CD4-positive, alpha-beta T cell treated with Interleukin-17A for 4 hours (primary cell): ENCODE results near the gene RUFY4.

Experiments used
- DNase-seq: peaks from one replicate; pipeline ENCODE4 v3.0.0-alpha.2; 2020; ENCODE audit warnings: mixed read lengths

Gene RUFY4

DNA sequence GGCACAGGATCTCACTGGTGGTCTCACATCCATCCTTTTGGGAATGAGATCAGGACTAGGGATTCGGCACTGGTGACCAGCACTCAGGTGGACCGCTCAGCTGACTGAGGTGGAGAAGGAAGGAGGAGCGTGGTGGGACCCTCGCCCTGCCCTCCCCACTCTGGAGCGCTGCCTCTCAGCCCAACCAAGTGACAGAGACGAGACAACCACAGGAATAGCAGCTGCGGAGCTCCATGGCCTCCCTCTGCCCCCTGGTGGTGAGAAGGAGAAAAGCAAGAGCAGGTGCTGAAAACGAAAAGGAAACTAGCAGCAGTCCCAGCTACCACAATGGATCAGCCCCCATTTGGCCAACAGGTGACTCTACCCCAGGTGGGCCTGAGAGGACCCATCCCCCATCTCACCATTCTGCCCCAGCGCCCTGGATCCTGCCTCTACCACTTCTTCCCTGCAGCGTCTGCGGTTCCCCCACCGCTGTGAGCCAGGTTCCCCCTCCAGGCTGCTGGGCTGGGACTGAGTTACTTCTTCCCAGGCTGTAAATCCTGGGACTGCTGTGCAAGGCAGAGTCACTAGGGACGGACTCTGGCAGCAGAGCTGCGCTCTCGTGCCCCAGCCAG is at the start of gene RUFY4:
RUFY4 (plus strand) TSS at position 533 of the 614 bp plus-strand sequence. CDS start 1,353 bp downstream, outside the sequence.
- peak; percentile 69 for DNase-seq

DNA sequence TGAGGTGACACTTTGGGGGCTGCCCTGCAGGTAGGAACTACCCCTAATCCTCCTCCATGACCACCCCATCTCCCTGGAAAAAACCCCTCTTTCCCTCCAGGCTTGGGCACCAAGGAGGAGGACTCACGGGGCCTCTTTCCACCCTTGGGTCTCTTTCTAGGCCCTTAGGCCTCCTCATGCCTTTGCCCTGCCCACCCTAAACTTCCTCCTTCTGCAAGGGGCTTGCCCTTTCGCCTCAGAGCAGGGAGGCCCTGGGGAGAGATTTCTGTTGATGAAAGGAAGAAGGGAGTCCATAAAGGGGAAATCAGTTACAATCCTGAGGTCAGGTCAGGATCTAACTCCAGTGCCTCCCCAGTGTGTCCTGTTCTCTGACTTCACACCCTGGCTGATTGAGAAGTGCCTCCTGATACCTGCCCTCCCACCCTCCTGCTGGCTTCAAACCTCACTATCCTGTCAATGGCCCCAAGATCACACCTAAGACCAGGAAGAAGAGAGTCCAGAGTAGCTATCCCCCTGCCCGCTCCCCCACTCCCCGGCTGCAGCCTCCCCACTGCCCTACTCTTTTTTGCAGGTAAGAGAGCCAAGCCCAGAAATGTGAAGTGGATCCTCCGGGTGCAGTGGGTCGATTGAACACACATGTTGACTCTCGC is 49.5 kb upstream of the RUFY4 start:
- no peak for DNase-seq

DNA sequence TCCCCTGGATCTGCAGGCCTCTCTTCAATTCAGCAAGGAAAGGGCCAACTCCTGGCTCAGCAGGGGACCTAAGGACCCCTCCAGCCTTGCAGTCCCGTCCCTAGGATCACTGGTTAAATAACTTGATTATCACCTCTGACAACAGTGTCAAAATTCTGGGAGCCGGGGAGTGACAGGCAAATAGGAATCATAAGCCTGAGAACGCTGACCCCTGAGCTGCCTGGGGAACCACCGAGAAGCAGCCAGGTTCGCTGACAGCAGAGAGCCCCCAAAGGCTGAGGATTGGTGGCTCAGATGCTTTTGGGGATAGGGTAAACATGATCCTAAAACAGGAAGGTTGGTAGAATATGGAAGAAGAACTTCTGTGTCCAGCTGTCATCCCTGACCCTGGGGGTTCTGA is 48.8 kb upstream of the RUFY4 start:
- no peak for DNase-seq

DNA sequence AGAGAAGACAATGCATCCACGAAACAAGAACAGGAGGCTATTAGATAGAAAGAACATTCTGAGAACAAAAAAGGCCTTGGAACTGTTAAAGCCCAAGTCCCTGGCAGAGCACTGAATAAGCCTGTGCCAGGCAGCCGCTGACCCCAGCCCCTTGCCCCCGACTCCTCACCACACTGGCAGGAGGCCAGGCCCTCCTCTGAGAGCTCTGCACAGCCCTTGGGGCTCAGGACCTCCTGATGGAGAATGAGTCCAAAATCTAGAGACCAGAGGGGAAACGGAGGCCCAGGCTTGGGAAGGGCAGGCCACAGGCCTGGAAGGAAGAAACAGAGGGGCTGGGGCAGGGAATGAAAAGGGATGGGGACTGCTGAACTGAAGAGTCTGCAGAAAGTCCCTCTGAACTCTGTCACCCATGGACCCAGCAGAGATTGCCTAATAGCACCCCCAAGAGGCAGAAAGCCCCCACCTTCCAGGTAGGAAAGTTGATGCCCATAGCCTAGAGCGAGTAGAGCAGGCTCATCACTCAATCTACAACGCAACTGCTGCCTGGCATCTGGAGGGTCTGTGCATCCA is 48.0 kb upstream of the RUFY4 start:
- DNase-seq = no peak

DNA sequence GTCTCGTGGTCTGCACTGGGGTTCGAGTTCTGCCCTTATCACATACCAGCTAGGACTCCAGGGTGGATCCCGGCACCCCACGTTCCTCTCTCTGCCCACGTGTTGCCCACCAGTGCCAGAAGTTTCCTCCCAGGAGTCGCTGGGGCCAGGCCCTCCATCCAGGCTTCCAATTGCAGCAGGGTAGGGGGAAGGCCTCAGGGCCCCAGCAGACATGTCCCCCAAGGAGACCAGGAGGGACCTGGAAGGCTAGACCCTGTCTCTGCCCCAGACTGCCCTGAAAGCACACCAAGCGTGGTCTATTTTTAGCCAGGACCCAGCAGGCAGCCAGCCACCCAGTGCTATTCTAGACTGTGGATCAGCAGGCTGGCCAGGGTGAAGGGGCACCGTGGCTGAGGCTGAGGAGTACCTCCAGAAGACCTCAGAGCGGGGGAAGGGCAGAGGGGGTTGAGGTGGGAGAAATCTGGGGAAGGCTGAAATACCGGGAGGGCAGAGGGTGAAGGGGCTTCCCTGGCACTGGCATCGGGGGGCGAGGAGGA is 47.4 kb upstream of the RUFY4 start:
- DNase-seq = no peak

DNA sequence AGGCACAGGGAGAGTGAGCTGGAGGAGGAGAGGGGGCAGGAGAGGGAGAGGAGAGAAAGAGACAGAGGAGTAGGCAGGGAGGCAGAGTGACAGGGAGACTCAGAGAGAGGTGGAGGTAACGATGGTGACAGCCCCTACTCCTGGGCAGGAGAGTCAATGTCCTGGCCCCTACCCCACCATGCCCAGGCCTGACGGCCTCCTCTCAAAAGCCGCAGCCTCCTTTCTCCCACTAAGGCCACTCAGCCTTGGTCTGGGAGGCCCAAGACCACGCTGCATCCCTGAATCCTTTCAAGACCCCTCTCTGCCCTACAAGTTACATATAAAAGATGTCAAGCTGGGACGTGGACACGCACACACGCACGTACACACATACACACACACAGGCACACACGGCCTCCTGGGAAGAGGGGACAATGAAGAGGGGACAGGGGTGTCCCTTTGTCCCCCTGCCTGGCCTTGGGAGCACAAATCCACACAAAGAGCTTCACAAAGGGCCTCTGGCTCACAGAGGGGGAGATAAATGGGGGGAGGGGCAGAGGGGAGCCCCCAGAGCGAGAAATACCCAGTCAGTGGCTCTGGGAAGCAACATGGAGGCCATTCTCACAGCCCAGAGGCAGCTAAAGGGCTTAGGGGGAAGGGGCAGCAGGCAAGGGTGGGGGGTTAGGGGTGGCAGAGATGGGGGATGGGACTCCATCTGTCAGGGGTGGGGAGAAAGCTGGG is 46.8 kb upstream of the RUFY4 start:
- DNase-seq = no peak

- DNase-seq = no peak
These were observed 46.1 kb upstream of the RUFY4 start for GRCh38 chr2:218022851-218023530.

GRCh38 chr2:218023636-218024035 is 45.4 kb upstream of the RUFY4 start:
- DNase-seq = no peak

- no peak for DNase-seq
These were observed 44.7 kb upstream of the RUFY4 start for GRCh38 chr2:218024336-218024735.

- no peak for DNase-seq
These were observed 44.2 kb upstream of the RUFY4 start for GRCh38 chr2:218024871-218025270.

GRCh38 chr2:218026244-218026643 is 42.8 kb upstream of the RUFY4 start:
- DNase-seq = no peak

DNA sequence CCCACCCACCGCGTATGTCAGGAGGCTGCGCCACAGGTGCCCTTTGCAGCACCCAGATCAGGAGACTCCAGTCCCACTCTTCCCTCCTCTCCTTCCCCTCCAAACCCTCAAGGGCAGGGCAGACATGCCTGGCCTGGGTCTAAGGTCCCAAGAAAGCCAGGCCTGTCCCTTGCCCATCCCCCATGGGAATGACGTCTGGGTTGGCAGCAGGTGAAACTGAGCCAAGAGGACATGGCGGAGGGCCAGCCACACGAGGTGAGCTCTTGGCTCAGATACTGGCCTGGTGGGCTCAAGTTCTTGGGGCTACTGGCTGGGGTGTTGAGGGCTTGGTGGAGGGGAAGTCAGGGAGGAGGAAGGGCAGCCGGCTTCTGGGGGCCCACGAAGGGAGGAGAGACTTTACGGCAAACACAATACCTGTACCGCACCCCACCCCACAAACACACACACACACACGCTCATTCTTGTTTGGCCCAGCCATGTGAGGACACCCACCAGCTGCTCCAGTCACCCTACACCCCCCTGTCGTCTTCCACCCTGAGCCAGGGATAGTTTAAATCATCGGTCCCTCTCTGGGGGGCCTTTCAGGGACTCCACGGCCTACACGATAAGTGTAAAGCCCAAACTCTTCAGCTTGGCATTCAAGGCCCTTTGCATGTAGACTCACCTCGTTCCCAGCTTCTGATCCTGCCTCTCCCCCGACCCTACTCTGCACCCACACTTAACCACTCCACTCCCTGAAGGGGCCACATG is 42.2 kb upstream of the RUFY4 start:
- DNase-seq = no peak

GRCh38 chr2:218027426-218028188 is 41.4 kb upstream of the RUFY4 start:
- DNase-seq = no peak

DNA sequence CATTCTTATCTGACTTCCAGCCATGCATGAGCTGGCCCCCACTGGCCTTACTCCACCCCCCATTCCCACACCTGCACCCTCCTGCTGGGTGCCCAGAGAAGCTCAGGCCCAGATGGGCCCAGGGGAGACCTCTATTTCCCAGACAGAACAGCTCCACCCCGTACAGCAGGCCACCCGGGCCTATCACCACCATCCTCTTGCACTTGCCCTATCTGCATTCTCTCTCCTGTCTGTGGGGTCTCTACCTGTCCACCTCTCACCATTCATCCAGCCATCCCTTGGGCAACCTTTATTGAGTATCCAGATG is 40.9 kb upstream of the RUFY4 start:
- DNase-seq = no peak

GRCh38 chr2:218028562-218029348 is 40.3 kb upstream of the RUFY4 start:
- no peak for DNase-seq

GRCh38 chr2:218029366-218030360 is 39.4 kb upstream of the RUFY4 start:
- no peak for DNase-seq

DNA sequence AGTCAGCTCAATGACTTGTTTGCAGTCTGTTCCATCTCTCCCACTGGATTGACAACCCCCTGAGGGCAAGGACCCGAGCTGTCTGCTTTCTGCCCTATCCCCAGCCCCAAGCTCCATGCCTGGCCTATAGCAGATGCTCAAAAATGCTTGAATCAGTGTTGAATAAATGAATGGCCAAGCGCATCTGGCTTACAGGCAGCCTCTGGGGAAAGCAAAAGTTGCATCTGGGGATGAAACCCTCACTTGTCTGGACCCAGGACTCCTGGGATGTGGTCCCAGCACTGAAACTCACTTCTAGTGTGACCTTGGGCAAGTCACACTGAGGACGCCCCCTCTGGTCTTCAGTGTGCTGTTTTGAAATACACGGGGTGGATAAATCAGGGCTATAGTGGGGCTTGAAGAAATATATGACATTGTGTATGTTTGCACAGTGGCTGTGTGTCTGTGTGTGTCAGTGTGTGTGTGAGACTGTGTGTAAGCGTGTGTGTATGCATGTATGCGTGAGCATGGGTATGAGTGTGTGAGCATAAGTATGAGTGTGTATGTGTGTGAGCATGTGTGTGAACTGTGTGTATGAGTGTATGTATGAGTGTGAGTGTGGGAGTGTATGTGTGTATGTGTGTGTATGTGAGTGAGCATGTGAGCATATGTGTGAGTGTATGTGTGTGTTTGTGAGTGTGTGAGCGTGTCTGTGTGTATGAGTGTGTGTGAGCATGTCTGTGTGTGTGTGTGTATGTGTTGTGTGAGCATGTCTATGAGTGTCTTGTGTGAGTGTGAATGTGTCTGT is 38.5 kb upstream of the RUFY4 start:
- no peak for DNase-seq

DNA sequence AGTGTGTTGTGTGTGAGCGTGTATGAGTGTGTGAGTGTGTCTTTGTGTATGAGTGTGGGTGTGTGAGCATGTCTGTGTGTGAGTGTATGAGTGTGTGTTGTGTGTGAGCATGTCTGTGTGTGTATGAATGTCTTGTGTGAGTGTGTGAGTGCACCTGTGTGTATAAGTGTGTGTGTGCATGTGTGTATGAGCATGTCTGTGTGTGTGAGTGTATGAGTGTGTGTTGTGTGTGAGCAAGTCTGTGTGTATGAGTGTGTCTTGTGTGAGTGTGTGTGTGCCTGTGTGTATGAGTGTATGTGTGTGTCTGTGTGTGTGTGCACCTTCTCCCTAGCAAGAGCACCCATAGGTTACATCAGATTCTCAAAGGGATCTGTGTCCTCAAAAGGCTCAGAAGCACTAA is 37.8 kb upstream of the RUFY4 start:
- no peak for DNase-seq
